Endometrium (tissue), 2 donors: ENCODE data around the gene CHCHD5.
"Not testable (repeated sequence)": the region's sequence is repeated elsewhere in the genome, so short reads cannot be mapped to it uniquely, and the experiment has no call there.

Experiments used
- FAIRE-seq: peaks from 2 replicates; lab custom pipeline; 2012; peaks lifted over from hg19 to GRCh38; lab: Jason Lieb, UNC
- donor health status: control.
- donor health status: control.

The CHCHD5 gene

GRCh38 chr2:112584134-112584890 is at the start of gene CHCHD5:
Gene CHCHD5 (plus strand): TSS chr2:112584609. CDS start chr2:112584648, 39 bp downstream.
- peak; percentile 90 for FAIRE-seq

GRCh38 chr2:112534826-112535225 is 49.6 kb upstream of the CHCHD5 start:
- no peak for FAIRE-seq

GRCh38 chr2:112536665-112537064 is 47.7 kb upstream of the CHCHD5 start:
- not testable (repeated sequence) for FAIRE-seq

- FAIRE-seq: no peak
Measured at GRCh38 chr2:112539306-112539705, 45.1 kb upstream of the CHCHD5 start.

GRCh38 chr2:112540906-112541305 is 43.5 kb upstream of the CHCHD5 start:
- no peak for FAIRE-seq

- FAIRE-seq: no peak
Measured at GRCh38 chr2:112541315-112542122, 42.9 kb upstream of the CHCHD5 start.

- FAIRE-seq: no peak
Measured at GRCh38 chr2:112542123-112542983, 42.1 kb upstream of the CHCHD5 start, which contains the start of gene POLR1B. Gene POLR1B (plus strand): TSS chr2:112542465. CDS start chr2:112542495, 30 bp downstream.

GRCh38 chr2:112542984-112543661 is 41.3 kb upstream of the CHCHD5 start:
- no peak for FAIRE-seq

GRCh38 chr2:112547333-112547732 is 37.1 kb upstream of the CHCHD5 start:
- FAIRE-seq: no peak

- FAIRE-seq: no peak
Measured at GRCh38 chr2:112548980-112549379, 35.4 kb upstream of the CHCHD5 start.

- FAIRE-seq: no peak
Measured at GRCh38 chr2:112566104-112566503, 18.3 kb upstream of the CHCHD5 start.

- not testable (repeated sequence) for FAIRE-seq
Measured at GRCh38 chr2:112566508-112566907, 17.9 kb upstream of the CHCHD5 start.

GRCh38 chr2:112572005-112572404 is 12.4 kb upstream of the CHCHD5 start:
- no peak for FAIRE-seq

- no peak for FAIRE-seq
Measured at GRCh38 chr2:112577756-112578155, 6.7 kb upstream of the CHCHD5 start.

GRCh38 chr2:112579241-112579640 is 5.2 kb upstream of the CHCHD5 start:
- FAIRE-seq: no peak

GRCh38 chr2:112580084-112580483 is 4.3 kb upstream of the CHCHD5 start:
- no peak for FAIRE-seq

GRCh38 chr2:112582314-112582746 is 2.1 kb upstream of the CHCHD5 start:
- FAIRE-seq: peak; percentile 26

- no peak for FAIRE-seq
Measured at GRCh38 chr2:112583497-112584133, 794 bp upstream of the CHCHD5 start.

- FAIRE-seq: no peak
Measured at GRCh38 chr2:112584891-112585250, 462 bp downstream of the CHCHD5 start.

- FAIRE-seq: no peak
Measured at GRCh38 chr2:112585400-112585799, 991 bp downstream of the CHCHD5 start.

- no peak for FAIRE-seq
Measured at GRCh38 chr2:112585873-112586464, 1.6 kb downstream of the CHCHD5 start.
